ENCODE data around the gene TSHR.
"Not testable (repeated sequence)": the region's sequence is repeated elsewhere in the genome, so short reads cannot be mapped to it uniquely, and the experiment has no call there.

TSHR gene

DNA sequence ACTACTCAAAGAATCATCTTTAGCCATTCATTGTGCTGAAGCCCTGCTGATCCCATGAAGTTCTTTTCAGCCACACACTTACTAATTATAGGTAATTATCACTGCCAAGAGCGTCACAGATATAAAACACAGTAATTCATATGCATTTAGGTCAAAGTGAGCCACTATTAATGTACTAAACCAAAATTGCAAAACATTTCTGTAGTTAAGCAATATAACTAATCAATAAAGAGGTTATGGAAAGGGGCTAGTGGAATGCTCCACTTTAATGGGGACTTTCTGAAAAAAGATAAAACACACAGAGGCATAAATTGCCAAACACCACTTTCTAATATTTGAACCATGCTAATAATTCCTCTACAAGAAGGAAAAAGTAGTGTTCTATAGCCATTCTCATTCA is 7.1 kb upstream of the TSHR start:
- no peak for DNase-seq (ENCODE audit: low read depth in 2 of 2, low spot score in 1 of 2)

DNA sequence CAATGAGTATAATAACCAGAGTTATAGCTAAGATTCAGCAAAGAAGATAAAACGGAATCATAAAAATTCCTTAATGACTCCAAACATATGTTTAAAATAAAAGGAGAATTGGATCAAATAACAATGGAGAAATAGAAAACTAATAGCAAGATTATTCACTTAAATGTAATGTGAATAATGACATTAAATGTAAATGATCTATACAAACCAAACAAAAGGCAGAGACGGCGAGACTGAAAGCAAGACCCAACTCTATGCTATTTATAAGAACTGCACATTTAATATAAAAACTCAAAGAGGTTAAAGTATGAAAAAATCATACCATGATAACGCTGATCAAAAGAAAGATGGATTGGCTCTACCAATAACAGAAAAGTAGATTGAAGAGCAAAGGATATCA is 3.9 kb upstream of the TSHR start:
- DNase-seq (ENCODE audit: low read depth in 2 of 2, low spot score in 1 of 2) = no peak

- not testable (repeated sequence) for DNase-seq (ENCODE audit: low read depth in 2 of 2, low spot score in 1 of 2)
Observed at GRCh38 chr14:80953211-80953610, 2.2 kb upstream of the TSHR start.

- peak; percentile 43 to 48 for DNase-seq (ENCODE audit: low read depth in 2 of 2, low spot score in 1 of 2)
Observed at GRCh38 chr14:80954687-80955299, 628 bp upstream of the TSHR start.

DNA sequence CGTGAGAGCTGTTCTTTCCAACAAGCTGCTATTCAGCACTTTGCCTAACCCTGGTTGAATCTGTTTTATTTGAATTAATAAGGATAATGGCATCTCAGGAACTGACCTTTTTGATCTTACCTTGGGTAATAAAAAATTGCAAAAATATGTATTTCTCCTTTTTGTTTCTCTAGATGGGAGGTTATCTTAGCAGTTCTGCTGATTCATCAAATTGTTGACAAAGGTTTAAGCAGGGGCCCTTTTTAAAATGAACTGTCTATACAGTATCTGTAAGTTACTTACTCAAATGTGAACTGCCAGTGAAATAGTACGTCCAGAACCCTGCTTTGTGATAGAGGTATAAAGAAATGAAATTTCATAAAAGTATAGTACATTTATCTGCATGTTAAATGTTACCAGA is 681 bp downstream of the TSHR start:
- no peak for DNase-seq (ENCODE audit: low read depth in 2 of 2, low spot score in 1 of 2)

DNA sequence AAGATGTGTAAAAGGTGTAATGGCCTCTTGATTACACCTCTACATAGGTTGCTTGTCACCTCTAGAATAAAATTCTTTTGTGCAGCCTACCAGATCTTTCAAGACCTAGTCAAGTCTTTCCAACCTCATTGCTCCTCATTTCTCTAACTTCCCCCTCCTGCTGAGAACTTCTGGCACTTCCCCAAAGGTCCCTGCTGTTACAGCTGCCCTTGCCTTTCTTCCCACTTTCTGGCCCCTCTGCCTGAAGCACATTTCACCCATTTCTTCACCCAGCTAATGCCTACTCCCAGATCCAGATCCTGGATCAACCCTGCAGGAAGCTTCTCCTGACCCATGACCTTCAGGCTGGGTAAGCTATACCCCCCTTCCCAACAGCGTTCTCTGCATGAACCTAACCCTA is 1.5 kb downstream of the TSHR start:
- DNase-seq (ENCODE audit: low read depth in 2 of 2, low spot score in 1 of 2) = no peak

GRCh38 chr14:80957613-80958012 is 2.2 kb downstream of the TSHR start:
- DNase-seq (ENCODE audit: low read depth in 2 of 2, low spot score in 1 of 2) = no peak

DNA sequence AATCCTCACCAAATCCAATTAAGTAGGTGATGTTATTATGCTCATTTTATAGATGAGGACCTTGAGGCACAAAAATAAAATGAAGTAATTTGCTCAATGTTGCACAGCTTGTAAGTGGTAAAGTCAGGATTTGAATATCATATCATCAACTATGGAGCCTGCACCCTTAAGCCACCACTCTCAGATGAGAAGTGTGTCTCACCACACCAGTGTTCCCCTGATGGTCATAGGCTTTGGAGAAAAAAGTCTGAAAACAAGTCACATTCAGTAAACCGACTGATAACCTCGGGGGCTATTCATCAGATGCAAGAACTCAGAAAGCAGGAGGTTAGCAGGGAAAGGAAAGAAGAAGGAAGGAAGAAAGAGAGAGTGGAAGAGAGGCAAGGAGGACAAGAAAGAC is 2.8 kb downstream of the TSHR start:
- DNase-seq (ENCODE audit: low read depth in 2 of 2, low spot score in 1 of 2) = no peak

GRCh38 chr14:80958939-80959338 is 3.5 kb downstream of the TSHR start:
- DNase-seq (ENCODE audit: low read depth in 2 of 2, low spot score in 1 of 2) = no peak

- no peak for DNase-seq (ENCODE audit: low read depth in 2 of 2, low spot score in 1 of 2)
Observed at GRCh38 chr14:80959496-80959895, 4.1 kb downstream of the TSHR start.

GRCh38 chr14:80965037-80965436 is 9.6 kb downstream of the TSHR start:
- DNase-seq (ENCODE audit: low read depth in 2 of 2, low spot score in 1 of 2) = no peak

DNA sequence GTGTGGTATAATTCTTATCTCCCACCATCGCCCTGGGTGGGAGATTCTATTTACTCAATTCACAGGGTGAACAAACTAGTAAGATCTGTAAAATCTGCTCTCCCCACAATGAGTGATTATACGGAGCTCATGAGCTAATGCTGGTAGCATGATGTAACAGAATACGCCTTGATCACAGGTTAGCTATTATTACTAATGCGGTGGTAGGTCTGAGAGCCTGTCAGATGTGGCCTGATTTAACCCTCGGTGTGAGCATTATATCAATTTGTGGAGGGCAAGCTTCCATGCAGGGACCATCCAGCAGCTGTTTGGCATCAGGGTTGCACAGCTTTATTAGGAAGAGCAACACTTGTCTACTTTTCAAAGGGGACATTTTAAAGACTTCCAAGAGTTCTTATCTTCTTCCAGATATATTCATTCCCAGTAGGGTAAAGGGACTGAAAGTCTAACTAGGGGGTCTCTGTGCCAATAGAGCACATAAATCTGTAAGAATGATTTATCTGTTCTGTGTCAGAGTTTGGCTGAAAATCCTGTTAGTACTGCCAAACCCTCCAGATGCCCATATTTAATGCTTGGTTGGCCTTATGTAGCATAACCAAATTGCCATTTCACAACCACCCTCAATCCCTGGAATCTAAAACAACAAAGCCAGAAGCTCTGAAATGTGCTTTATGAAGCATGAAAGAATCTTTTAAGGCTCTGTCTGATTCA is 18.7 kb downstream of the TSHR start:
- no peak for DNase-seq (ENCODE audit: low read depth in 2 of 2, low spot score in 1 of 2)

GRCh38 chr14:80974679-80975078 is 19.3 kb downstream of the TSHR start:
- DNase-seq (ENCODE audit: low read depth in 2 of 2, low spot score in 1 of 2) = no peak

DNA sequence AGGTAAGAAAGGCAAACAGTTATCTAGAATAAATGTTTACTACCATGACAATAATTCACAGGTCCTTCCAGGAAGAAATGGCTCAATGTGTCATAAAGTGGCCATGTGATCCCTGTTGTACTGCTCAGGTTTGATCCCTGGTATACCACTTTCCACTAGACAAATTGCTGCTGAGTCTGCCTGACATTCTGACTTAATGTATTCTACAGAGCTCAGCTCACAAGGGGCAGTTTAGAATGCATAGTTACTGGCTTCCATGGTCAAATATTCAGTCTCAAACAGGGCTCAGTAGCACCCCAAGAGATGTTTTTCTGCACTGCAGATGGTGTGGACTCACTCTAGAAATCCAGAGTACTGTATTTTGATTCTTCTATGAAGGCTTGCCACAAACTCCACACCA is 21.8 kb downstream of the TSHR start:
- no peak for DNase-seq (ENCODE audit: low read depth in 2 of 2, low spot score in 1 of 2)

DNA sequence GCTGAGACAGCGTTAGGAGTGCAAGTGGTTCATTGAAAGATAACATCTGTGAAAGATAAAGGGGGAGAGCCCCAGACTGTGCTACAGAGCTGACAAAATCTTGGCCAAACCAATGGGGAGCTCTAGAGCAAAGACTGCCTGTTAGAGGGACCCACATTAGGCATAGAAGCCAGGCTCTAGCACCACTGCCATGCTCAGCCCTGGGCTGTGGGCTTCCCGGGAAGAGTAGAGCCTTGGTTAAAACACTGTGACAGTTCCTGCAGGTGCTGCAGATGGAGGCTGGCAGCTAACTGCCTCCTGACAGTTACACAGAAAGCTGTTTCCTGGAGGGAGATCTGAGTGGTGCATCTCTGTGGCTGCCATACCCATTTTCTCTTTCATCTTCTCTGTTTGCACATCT is 23.0 kb downstream of the TSHR start:
- DNase-seq (ENCODE audit: low read depth in 2 of 2, low spot score in 1 of 2) = no peak

DNA sequence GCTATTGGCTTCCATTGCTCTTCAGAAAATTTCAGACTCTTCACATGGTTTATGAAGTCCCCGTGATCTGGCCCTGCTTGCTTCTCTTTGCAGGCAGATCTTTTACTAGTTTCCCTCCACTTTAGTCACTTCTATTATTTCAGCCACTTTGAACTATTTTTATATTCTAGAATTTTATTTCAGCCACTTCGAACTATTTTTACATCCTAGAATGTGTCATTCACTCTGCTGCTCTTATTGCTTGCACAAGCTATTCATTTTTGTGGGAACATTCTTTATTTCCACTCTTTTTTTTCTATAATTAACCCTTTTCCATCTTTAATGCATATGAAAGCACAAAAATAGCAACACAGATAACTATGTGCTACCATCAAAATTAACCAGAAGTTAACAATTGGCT is 24.5 kb downstream of the TSHR start:
- no peak for DNase-seq (ENCODE audit: low read depth in 2 of 2, low spot score in 1 of 2)

GRCh38 chr14:80981156-80981555 is 25.7 kb downstream of the TSHR start:
- no peak for DNase-seq (ENCODE audit: low read depth in 2 of 2, low spot score in 1 of 2)

GRCh38 chr14:80981673-80982072 is 26.3 kb downstream of the TSHR start:
- DNase-seq (ENCODE audit: low read depth in 2 of 2, low spot score in 1 of 2) = no peak

DNA sequence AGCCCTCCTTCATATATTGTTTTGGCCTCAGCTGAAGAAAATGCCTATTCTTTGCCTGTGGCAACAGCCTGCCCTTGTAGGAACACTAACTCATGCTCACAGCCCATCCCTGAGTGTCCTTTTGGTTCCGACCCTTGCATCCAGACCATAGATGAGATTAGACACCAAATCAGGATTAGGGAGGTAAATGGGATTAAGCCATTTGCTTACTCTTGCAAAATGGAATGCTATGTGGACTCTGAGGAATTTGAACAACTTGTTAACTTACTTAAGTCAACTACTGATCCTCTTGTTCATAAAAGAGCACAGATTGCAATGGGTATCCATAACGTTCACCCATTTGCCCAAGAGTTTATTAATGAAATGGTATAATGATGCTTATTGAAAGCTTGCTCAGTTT is 27.3 kb downstream of the TSHR start:
- DNase-seq (ENCODE audit: low read depth in 2 of 2, low spot score in 1 of 2) = no peak

DNA sequence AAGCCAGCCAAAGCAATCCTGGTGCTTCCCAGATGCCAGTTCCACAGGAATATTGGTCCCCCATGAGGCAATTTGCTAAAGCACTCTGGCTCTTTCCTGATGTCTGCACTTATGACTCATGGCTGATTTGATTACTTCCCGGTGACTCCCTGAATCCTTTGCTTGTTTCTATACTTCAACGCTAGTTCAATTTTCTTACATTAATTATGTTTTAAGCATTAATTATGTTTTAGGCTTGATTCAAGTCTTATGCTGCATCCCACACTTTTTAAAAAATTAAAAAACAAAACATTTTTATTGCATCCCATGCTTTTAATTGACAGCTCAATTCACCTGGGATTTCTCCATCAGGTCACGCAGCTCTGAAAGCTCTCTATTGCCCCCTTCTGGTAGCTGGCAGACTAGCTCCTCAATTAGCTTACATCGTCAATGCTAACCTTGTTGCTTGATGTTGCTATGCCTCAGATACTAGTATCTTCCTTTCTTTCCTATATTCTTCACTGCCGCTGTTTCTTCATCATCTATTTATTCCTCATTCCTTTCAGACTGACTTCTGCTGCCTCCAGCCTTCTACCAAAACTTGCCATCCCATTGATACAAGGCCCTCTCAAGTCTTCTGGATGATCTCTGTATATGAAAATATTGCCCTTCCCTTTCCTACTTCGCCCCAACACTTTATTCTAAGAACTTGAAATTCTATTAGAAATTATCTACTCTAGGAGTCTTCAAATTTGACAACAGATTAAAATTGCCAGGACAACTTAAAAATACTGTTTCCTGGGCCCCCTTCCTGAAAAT is 32.0 kb downstream of the TSHR start:
- DNase-seq (ENCODE audit: low read depth in 2 of 2, low spot score in 1 of 2) = peak; percentile 21 to 35

- no peak for DNase-seq (ENCODE audit: low read depth in 2 of 2, low spot score in 1 of 2)
Observed at GRCh38 chr14:80988192-80988591, 32.8 kb downstream of the TSHR start.

- no peak for DNase-seq (ENCODE audit: low read depth in 2 of 2, low spot score in 1 of 2)
Observed at GRCh38 chr14:80988735-80989429, 33.5 kb downstream of the TSHR start.
